HG02642 (cell line): ENCODE results near the gene TNNC1.

Experiments
- ATAC-seq: cut with Tn5 transposase; IDR thresholded peaks from one replicate; pipeline ENCODE4 v1.9.1; 2021; ENCODE audit warnings: mild to moderate bottlenecking; ENCODE audit not compliant: unreplicated experiment, poor library complexity

TNNC1 gene

DNA sequence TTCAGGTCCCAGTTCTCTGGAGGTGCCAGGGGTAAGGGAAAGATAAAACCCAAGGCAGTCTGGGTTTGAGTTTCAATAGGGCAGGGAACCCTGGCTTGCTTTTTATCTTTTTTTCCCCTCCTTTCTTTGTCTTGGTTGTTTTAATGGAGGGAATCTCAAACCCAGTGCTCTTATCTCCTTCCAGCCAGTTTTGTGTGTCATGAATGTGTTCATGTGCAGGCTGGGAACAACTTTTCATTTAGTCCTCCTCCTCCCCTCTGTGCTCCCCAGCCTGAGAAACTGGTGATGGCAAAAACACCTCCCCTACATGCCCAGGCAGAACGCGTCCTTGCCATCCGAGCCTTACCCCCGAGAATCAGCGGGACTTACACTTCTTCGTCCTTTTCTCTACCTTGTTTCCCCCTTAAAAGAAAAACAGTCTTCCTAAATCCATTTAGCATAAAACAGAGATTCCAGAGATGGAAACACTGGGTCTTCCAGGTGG is 19.8 kb downstream of the TNNC1 start:
- ATAC-seq: no peak

DNA sequence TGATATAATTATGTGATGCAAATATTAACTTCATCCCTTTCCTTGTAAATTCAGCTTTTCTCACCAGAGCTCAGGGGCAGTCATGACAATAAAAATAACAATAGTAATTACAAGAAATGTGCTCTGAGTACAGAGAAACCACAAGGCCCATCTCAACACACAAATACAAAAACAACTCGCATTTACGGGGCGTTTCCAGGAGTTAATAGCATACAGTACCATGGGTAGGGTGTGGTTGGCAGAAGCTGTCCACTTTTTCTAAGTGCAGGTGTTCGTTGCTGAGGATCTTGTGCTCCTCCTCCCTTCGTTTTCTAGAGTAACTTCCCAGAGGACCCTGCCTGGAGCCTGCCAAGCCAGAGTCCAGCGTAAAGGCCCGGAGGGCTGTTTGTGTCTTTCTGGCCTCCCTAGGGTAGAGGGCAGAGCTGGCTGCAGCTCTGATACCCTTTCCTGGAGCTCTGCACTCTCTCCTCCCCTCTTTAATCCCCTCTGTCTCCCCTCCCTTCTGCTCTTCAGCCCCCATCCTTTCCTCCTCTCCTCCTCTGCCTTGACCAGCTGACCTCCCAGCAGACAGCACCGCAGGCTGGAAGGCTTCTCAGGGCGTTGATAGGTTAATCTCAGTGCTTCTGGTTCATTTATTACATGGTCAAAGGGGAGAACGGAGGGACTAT is 20.4 kb downstream of the TNNC1 start:
- no peak for ATAC-seq

DNA sequence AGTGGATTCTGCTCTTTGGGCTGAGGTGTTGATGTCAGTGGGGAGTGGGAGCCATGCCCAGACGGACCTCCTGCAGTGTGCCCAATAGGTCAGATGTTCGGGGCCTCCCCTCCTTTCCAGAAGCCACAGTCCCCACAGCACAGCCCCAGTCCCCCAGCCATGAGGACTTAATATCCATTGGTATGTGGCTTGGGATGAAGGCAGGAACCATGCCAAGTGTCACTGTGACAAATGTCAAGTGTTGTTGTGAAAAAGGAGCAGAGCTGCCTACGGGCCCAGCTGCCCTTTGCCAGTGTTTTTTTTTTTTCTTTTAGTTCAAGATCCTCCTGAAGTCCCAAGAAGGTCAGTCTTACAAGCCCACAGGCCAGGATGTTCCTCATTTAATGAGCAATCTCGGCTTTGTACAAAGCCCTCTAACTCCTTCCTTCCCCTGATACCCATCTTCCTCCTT is 21.1 kb downstream of the TNNC1 start:
- no peak for ATAC-seq

DNA sequence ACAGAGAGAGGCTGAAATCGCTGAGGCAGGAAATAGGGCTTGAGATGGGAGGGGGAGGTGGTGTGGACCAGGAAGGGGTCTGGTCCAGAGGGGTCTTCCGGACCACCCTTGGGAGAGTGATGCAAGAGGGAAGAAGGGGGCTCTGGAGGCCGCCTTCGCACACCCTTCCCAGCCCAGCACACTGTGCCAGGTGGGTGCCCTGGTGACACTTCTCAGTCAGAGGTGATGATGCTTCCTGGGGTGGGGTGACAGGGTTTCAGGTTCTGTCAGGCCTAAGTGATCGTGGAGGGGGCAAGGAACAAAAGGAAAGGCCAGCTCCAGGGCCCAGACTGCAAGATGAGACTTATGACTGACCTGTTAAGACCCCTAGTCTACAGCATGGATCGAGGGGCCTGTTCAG is 21.6 kb downstream of the TNNC1 start:
- ATAC-seq: no peak

DNA sequence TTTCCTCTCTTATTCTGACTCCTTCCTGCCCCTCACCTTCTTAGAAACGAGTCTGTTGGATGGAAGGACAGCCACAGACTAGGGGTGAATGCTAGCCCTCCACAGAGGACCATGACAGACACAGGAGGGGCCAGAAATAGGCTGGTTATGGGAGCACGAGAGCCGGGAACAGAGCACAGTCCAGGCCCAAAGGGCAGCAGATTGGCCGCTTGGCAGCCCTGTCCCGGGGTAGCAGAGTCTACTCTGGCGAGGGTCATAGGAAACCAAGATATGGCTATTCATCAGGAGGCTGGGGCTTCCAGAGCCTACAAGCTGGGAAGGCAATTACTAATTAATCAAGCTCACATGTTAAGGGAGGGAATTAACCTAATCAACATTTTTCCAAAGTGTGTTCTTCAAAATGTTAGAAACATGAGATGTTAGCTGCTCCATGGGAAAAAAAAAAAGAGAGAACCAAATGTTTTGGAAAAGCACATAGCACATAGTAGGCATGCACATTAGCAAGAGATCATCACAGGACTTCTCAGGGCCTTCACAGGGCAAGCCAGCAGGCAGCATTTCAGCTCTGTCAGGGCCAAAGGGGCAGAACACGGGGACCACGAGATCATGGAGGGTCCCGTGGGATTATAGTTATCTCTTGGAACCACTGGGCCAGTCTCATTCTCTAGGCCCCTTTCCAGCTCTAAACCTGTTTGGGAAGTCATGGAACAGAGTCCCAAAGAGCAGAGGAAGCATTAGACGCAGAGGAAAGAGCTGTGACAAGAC is 22.2 kb downstream of the TNNC1 start:
- no peak for ATAC-seq

DNA sequence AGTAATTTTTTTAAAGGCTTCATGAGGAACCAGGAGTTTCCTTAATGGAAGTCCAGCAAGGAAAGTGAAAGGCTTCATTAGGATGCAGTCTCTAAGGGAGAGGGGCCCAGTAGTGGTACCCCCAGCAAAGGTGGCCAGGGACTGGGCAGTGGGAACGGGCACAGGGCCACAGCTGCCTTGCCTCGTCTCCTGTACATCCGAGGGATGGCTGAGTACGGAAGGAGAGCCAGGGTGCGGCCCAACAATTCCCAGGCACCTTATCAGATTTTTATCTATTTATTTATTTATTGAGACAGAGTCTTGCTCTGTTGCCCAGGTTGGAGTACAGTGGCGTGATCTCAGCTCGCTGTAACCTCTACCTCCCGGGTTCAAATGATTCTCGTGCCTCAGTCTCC is 23.4 kb downstream of the TNNC1 start:
- no peak for ATAC-seq

DNA sequence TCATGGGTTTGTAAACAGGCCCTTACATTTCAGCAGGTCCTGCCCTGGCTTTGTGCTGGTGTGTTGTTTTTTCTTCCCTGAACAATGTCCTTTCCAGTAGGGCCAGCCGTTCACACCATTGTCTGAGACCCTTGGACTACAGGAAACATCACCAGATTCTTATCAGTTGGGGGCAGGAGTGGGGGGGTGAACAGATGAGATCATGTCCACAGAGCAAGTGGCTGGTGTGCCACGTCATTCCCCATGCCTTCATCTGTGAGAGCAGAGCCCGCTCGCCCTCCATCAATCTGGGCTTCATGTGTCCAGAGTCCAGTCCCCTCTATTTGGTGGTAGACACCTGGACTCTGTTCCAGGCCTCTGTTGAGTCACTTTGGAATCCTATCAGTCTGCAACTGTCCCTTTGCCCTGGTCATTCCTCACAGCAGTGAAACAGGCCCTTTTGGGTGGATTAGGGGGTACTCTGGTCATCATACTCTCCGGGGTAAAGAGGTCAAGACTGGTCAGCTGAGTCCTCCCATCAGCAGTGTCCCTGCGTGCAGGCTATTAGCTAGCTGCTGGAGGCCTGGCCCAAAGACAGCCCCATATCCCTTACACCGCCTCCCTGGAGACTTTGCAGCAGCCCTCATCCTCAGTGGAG is 23.9 kb downstream of the TNNC1 start:
- no peak for ATAC-seq

DNA sequence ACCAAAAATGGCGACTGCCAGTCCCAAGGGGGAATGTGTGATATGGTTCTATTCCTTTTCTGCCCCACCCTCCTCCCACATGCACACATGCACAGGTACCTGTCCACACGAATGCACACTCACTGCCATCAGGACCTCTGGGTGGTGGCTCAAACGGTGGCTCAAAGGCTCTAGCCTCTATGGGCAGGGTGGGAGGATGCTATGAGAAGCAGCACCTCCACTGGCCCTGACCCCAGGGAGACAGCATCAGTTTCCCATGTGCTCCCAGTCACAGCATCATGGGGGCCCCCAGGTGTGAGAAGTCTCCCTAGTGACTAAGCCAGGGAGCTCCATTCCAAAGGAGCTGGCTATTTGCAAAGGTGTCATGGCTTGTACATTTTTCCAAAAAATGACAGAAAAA is 24.8 kb downstream of the TNNC1 start:
- ATAC-seq: no peak

DNA sequence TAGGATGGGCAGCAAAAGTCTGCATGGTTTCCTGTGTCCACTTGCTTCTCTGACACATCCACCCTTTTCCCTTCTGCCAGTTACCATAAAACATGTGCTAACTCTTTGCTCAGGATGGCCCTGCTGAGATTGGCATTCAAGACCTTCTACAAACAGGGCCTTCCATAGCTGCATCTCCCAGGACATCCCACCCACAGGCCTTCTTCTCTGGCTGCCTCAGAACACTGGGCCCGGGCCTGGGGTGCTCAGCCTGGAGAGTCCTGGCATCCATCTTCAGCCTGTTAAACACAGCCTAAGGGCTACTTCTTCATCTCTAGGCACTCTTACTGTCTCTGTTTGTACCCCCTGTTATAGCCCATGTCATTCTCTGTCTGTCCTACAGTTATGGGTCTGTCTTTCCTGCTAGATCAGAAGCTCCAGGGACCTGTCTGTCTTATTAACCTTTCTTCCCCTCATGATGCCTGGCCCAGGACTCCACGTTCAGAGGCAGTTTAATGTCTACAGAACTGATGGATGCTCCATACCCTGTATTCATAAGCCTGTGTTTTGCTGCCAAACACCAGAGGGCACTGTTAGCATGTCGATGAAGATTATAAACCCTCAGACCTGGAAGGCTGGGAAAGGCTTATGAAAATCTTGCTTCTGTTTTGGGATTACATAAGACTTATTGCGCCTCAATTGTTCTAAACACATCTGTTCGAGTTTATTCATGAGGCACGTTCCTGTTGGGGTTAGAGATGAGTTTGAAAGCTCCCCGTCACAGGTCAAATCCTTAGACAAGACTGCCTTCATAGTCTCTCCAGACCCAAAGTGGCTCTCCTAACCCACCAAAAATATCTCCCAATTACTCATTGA is 25.5 kb downstream of the TNNC1 start:
- no peak for ATAC-seq

DNA sequence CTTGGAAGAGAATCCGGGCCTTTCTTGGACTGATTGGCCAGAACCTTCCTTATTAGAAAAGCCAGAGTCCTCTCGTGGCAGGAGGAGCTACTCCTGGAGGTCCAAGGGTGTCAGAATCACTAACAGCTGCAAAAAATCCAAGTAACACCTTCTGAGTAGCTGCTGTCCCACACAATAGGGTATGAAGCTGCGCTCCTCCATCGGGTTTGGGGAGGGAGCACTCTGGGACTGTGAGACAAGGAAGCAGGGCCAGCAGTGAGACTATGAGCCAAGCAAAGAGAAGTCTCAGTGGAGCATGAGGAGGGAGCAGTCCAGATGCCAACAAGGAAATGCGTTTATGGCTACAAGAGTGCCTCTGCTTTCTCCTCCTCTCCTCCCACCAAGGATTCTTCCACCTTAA is 30.7 kb downstream of the TNNC1 start:
- no peak for ATAC-seq

DNA sequence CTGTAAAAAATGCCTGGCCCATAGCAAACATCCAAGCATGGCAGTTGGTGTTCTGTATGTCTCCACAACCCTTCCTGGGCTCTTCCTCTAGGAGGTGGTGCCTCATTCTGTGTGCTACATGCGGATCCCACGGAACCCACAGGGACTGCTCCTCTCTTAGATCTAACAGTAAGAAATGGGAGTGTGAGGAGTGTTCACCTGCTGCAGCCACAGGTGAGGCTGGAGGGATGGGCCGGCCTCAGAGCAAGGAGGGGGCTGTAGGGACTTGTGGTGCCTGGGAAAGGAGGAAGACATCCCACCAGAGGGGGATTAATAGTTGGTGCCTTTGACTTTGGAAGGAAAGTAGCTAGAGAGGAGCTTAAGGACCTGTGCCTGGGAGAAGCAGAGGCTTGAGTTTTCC is 31.2 kb downstream of the TNNC1 start:
- no peak for ATAC-seq

DNA sequence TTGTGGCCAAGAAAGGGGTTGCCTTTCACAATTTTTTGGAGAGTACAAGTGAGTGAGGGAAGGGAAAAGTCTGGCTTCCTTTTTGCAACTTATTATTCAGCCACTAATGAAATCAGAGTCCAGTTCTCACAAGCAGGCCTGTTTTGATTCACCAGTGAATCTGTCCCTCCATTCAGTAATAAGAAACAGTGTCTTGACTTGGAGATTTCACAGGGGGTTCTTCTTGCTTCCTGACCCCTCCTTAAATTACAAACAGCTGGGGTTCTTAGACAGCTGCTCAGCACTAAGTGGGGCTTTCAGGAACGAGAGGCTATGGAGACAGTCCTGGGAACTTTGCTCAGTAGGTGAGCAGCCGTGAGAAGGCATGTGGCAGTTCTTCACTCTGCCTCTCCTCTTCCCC is 33.5 kb downstream of the TNNC1 start:
- ATAC-seq: no peak

DNA sequence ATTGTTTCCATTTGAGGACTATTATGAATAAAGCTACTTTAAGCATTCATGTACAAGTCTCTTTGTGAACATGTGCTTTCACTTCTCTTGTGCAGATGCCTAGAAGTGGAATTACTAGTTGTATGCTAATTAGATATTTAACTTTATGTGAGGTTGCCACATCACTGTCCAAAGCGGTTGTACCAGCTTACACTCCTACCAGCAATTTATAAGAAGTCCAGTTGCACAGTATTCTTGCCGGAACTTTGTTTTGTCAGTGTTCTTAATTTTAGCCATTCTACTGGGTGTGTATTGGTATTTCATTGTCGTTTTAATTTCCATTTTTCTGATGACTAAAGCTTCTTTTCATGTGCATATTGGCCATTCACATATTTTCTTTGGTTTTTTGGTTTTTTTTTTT is 38.0 kb downstream of the TNNC1 start:
- no peak for ATAC-seq

DNA sequence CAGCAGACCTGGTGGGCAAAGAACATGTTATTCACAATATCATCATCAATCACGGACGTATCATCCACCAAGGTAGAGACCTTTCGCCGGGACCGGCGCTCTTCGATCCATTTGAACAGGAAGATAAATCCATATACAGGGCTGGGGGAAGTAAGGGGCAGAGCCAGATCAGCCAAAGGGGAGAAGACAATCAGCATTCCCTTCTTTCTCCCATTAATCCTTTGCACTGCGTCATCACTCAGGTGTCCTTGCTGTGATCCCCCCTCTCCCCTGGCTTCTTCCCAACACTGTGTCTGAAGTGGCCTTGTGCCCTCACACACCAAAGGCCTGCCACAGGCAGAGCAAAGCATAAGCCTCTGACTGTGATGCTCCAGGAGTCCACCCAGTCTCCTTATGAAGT is 45.4 kb downstream of the TNNC1 start:
- no peak for ATAC-seq

DNA sequence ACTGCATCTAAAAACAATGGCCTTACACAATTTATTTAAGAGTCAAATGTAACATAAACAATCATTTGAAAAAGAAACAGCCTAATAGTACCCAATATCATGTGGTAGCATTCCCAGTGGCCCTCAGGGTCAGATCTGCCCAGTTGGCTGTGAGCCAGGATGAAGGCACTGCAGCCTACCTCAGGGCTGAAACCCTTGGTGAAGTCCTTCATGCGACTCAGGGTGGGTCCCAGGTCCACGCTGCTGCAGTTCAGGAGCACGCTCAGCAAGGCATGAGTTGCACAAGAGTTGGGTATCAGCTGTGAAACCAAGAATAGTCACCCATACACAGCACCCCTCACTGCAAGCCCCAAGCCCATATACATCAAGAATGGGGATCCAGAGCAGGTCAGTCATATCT is 46.1 kb downstream of the TNNC1 start:
- no peak for ATAC-seq

DNA sequence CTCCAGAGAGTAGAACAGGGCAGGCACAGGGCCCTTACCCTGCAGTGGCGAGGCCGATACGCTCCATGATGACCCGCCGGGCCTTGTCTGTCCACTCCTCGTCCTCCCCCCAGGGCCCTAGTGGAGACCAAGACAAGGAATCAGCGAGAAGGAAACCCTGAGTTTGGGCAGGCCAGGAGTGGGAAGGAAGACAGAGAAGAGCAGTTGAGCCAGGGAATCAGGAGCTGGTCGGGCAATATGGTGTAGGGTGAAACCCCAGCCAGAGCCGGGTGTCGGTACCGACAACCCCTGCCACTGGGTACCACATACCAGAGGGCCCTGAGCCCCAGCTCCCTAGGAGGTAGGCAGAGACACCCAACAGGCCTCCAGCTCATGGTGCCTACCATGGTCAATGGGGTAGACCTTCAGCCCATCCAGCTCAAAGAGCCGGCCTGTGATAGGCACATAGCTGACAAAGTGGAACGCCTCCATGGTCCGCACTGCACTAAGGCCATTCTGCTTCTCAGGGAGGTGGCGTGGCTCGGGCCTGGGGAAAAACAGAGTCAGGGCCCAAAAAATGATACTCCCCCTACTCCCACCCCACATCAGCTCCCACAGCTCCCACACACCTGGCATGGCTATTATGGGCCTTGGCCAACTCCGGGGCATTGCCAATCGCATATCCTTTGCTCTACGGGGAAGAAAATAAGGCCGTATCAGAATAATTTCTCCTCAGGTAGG is 46.9 kb downstream of the TNNC1 start:
- ATAC-seq: no peak

DNA sequence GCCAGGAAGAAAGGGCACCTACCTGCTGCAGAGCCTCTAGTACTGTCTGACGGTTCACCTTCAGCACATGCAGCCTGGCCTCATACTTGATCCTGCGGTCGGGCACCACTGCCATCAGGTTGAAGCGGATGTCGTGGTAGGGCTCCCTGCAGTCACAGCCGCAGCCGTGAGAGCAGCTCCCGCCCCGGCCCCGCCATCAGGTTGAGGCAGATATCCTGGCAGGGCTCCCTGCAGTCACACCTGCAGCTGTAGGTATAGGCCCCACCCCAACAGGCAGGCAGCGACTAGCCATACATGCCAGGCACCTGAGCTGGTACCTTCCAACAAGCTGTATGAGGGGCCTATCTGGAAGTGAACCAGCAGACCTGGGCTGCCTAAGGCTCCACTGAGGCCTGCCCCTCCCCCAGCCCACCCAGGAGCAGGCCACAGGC is 47.6 kb downstream of the TNNC1 start:
- no peak for ATAC-seq

DNA sequence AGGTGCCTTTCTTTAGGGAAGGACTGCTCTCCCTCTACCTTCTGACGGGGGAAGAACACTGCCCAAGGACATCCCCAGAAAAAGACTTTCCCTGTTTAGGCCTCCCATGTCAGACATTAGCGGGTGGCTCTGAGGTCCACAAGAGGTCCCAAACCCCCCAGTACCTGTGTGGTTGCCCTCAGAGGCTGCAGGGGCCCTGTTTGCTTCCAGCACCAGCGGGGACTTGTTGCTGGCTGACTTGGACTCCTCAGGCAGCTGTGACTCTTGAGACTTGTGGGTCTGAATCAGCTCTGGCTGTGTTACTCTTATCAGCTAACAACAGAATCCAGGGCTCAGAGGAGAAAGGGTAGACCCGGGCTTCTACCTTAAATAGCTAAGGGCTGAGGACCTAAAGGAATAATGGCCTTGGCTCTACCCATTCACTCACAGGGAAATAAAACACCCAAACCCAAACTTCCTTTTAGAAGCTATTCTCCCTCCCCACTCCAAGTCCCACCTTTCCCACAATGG is 48.2 kb downstream of the TNNC1 start:
- ATAC-seq: no peak

DNA sequence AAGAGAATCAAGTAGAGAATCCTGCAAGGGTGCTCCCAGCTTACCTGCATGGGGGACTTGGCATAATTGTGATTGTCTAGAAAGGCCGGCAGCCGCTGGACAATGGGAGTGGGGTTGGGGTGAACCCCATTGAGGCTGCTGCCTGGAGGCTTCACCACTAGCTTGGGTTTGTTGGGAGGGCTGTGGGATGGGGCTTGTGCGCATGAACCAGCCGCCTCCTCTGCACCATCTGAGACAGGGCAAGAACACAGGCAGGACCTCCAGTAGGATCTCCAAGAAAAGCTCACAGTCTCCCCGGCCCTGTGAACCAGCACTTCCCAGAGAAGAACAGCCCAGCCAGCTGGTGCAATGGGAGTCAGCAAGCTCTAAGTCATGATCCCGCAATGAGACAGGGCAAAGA is 48.8 kb downstream of the TNNC1 start:
- ATAC-seq: no peak

DNA sequence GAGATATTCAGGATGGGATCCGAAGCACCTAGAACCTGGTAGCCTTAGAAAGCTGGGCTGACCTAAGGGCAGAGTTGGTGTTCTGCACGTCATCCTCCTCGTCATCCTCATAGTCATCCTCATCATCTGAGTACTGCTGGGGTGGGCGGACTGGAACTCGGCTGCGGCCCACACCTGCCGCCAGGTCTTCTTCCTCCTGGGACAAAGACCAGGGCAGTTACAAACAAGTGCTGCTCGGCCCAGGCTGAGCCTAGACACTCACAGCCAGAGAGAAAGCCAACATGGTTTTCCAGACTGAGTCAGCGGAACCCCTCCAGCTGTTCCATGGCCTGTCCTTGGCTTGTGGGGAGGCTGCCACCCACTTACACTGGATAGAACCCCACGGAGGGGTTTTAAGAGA is 49.5 kb downstream of the TNNC1 start:
- no peak for ATAC-seq
